GM10266 (cell line): Measurements from ENCODE around the gene VSIG10.

Experiments used
- DNase-seq: peaks from one replicate; pipeline ENCODE4 v3.0.0; 2012; ENCODE audit errors: extremely low spot score
- CTCF ChIP-seq: IDR thresholded peaks from 2 replicates; pipeline ENCODE4 v1.5.1; 2012; ENCODE audit warnings: mild to moderate bottlenecking, low read depth; ENCODE audit not compliant: control insufficient read depth, insufficient read depth; ENCODE audit errors: missing control alignments

The VSIG10 gene

GRCh38 chr12:118126119-118126757, 22.4 kb upstream of the VSIG10 start:
- no peak for DNase-seq
- no peak for TF ChIP-seq CTCF

- TF ChIP-seq CTCF = no peak
- DNase-seq = no peak
Observed at GRCh38 chr12:118125743-118126118, 21.9 kb upstream of the VSIG10 start.

GRCh38 chr12:118124333-118124874, 20.6 kb upstream of the VSIG10 start:
- no peak for DNase-seq
- no peak for TF ChIP-seq CTCF

- DNase-seq = no peak
Observed at GRCh38 chr12:118122264-118122663, 18.5 kb upstream of the VSIG10 start.

GRCh38 chr12:118120579-118121363, 17.0 kb upstream of the VSIG10 start:
- peak; percentile 55 for TF ChIP-seq CTCF
- DNase-seq = peak; percentile 81

More at GRCh38 chr12:118122264-118122663, 18.5 kb upstream of the VSIG10 start:
- TF ChIP-seq CTCF = no peak

- no peak for DNase-seq
Observed at GRCh38 chr12:118119449-118119879, 15.7 kb upstream of the VSIG10 start.

More at GRCh38 chr12:118119449-118119879, 15.7 kb upstream of the VSIG10 start:
- TF ChIP-seq CTCF = peak; percentile 19
